Tibial nerve (tissue), 4 donors: Measurements from ENCODE around the gene CLPX. TPM values are rescaled to one million over a fixed set of nuclear protein-coding genes. Genes with fewer than 3 reads are reported as not detected.
"Not testable (repeated sequence)": the region's sequence is repeated elsewhere in the genome, so short reads cannot be mapped to it uniquely, and the experiment has no call there.

ENCODE experiments used
- DNase-seq, 2 donors: peaks; one replicate each; pipeline ENCODE4 v3.0.0-alpha.2; 2019; ENCODE audit warnings: low spot score in 2 of 2
- H3K27ac ChIP-seq, 4 donors: fragments of 200-600 bp; sonication (generic) in 3 of 4; one replicate each; pipeline ENCODE4 v1.5.1; 2017 to 2019; ENCODE audit warnings: mild to moderate bottlenecking in 1 of 4
- H3K27me3 ChIP-seq, 2 donors: fragments of 200-600 bp; sonication (generic) in 1 of 2; one replicate each; pipeline versions ENCODE4 v1.5.1 to v1.6.0; 2017 to 2019
- H3K36me3 ChIP-seq, 3 donors: fragments of 200-600 bp; sonication (generic); one replicate each; pipeline ENCODE4 v1.5.1; 2018 to 2019
- H3K4me1 ChIP-seq, 4 donors: fragments of 200-600 bp; sonication (generic) in 3 of 4; one replicate each; pipeline ENCODE4 v1.5.1; 2017 to 2019
- H3K4me3 ChIP-seq, 4 donors: fragments of 200-600 bp; sonication (generic) in 3 of 4; one replicate each; pipeline ENCODE4 v1.5.1; 2017 to 2019; ENCODE audit warnings: mild to moderate bottlenecking in 1 of 4, moderate library complexity in 1 of 4
- H3K9me3 ChIP-seq, 4 donors: fragments of 200-600 bp; sonication (generic) in 3 of 4; one replicate each; pipeline ENCODE4 v1.5.1; 2017 to 2019
- EP300 ChIP-seq, 2 donors: sonication (generic); formaldehyde crosslinking; IDR thresholded peaks; one replicate each; pipeline ENCODE4 v1.6.1; 2017; ENCODE audit warnings: antibody characterized with exemption in 2 of 2, mild to moderate bottlenecking in 1 of 2
- POLR2A ChIP-seq, 2 donors: fragments of 450-650 bp; IDR thresholded peaks; one replicate each; pipeline ENCODE4 v1.6.1; 2017; ENCODE audit warnings: antibody characterized with exemption in 2 of 2, mild to moderate bottlenecking in 2 of 2, moderate library complexity in 2 of 2
- WGBS, 2 donors: methylation state at CpG; one replicate each; pipeline ENCODE4 v1.1.5; 2018; 5-methylcytosine and 5-hydroxymethylcytosine counted together
- total RNA-seq, 4 donors: library from RNA; depleted of rRNA; stranded (reverse); fragments of >200 nt; gene quantifications; one replicate each; pipeline ENCODE4 v1.1.0, GENCODE V29; 2016
- TF ChIP-seq, protein P1 (sequence below), 5 experiments: fragments of 200-600 bp in 3 of 5; fragments of 450-650 bp in 2 of 5; sonication (generic) in 3 of 5; IDR thresholded peaks; one replicate each; pipeline ENCODE4 v1.5.1; 2016 to 2019; ENCODE audit warnings: antibody characterized with exemption in 5 of 5, mild to moderate bottlenecking in 3 of 5, moderate library complexity in 2 of 5

Gene CLPX
- total RNA-seq, 4 donors from 2014 or later: 29.5 to 96.7 (median 69.7) TPM

DNA sequence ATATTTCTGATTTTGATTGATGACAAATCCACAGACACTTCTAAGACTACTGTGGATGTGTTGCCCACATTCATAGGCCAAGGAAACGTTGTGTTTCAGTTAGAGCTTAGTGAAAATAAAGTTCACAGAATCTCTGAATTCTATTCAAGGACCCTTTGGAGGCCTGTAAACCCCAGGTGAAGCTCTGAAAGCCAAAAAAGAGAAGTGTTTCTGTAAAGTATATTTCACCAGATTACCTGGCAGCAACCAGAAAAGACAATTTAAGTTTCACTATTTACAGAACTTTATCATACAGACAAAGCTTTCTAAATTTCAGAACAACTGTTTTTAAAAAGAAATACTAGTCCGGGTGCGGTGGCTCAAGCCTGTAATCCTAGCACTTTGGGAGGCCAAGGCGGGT is 2.6 kb downstream of the CLPX start:
- 73 to 77% methylated on average over 4 of the region's 4 CpGs for WGBS, 2 donors
- DNase-seq: no peak
- Histone ChIP-seq H3K9me3 (no peaks in the 10 kb centered on the region), H3K4me3 (peak overlapping the region in 1 of 4 donors; percentile 91), H3K27me3 (no peaks in the 10 kb centered on the region), H3K36me3 (peaks cover 0 to 20% (median 4%) of the 10 kb centered on the region in 3 donors), H3K4me1 (peaks cover 0 to 56% (median 23%) of the 10 kb centered on the region in 4 donors), H3K27ac (peak overlapping the region in 1 of 4 donors; percentile 98)
- no peak for TF ChIP-seq POLR2A (IDR thresholded peaks at IDR 0.05)
- TF ChIP-seq EP300 (IDR thresholded peaks at IDR 0.05): no peak

DNA sequence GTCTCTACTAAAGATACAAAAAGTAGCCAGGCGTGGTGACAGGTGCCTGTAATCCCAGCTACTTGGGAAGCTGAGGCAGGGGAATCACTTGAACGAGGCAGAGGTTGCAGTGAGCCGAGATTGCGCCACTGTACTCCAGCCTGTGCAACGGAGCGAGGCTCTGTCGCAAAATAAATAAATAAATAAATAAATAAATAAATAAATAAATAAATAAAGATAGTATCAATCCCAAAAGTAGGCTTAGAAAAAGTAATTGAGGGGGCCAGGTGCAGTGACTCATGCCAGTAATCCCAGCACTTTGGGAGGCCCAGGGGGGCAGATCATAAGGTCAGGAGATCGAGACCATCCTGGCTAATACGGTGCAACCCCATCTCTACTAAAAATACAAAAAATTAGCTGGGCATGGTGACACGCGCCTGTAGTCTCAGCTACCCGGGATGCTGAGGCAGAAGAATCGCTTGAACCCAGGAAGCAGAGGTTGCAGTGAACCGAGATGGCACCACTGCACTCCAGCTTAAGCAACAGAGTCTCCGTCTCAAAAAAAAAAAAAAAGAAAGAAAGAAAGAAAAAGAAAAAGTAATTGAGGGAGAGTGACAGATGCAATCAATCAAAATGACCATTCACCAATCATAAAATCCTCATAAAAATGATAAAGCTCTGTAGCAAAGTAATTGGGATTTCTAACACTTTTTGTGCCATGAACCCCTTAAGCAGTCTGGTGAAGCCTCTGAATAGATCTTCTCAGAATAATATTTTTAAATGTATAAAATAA is 3.4 kb downstream of the CLPX start:
- not testable (repeated sequence) for H3K4me3 ChIP-seq, H3K27ac ChIP-seq

DNA sequence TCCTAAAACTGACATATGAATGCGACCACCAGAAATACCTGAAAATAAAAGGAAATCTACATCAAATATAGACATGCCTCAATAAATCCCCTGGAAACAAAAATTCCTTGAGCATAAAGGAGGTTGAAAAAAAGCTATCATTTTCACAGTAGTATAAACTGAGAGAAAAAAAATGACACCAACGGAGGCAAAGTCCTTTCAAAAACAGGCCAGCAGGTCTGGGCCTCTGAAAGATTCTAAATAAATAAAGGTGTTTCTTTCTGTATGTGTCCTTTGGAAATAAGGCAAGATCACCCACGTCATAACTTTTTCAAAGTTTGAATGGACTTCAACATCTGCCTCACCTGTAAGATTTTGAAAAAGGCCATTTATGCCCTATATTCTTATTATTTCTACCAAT is 5.0 kb downstream of the CLPX start:
- Histone ChIP-seq H3K4me1 (peaks cover 0 to 52% (median 23%) of the 10 kb centered on the region in 4 donors), H3K36me3 (peaks cover 0 to 44% (median 4%) of the 10 kb centered on the region in 3 donors), H3K9me3 (no peaks in the 10 kb centered on the region), H3K27ac (no peak overlapping the region), H3K27me3 (no peaks in the 10 kb centered on the region), H3K4me3 (no peak overlapping the region)
- TF ChIP-seq EP300 (IDR thresholded peaks at IDR 0.05) (no peak), POLR2A (IDR thresholded peaks at IDR 0.05) (no peak)
- TF ChIP-seq, protein P1, sequence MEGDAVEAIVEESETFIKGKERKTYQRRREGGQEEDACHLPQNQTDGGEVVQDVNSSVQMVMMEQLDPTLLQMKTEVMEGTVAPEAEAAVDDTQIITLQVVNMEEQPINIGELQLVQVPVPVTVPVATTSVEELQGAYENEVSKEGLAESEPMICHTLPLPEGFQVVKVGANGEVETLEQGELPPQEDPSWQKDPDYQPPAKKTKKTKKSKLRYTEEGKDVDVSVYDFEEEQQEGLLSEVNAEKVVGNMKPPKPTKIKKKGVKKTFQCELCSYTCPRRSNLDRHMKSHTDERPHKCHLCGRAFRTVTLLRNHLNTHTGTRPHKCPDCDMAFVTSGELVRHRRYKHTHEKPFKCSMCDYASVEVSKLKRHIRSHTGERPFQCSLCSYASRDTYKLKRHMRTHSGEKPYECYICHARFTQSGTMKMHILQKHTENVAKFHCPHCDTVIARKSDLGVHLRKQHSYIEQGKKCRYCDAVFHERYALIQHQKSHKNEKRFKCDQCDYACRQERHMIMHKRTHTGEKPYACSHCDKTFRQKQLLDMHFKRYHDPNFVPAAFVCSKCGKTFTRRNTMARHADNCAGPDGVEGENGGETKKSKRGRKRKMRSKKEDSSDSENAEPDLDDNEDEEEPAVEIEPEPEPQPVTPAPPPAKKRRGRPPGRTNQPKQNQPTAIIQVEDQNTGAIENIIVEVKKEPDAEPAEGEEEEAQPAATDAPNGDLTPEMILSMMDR (IDR thresholded peaks at IDR 0.05): no peak
- no peak for DNase-seq
- 89 to 97% methylated on average over 3 of the region's 3 CpGs for WGBS, 2 donors

More for the DNA sequence above, 3.4 kb downstream of the CLPX start:
- DNase-seq, H3K27me3 ChIP-seq, H3K9me3 ChIP-seq: not testable (repeated sequence)
- Histone ChIP-seq H3K4me1 (peaks cover 0 to 56% (median 23%) of the 10 kb centered on the region in 4 donors), H3K36me3 (peaks cover 0 to 28% (median 4%) of the 10 kb centered on the region in 3 donors)
- WGBS, 2 donors: 83 to 89% methylated on average over 15 of the region's 15 CpGs

DNA sequence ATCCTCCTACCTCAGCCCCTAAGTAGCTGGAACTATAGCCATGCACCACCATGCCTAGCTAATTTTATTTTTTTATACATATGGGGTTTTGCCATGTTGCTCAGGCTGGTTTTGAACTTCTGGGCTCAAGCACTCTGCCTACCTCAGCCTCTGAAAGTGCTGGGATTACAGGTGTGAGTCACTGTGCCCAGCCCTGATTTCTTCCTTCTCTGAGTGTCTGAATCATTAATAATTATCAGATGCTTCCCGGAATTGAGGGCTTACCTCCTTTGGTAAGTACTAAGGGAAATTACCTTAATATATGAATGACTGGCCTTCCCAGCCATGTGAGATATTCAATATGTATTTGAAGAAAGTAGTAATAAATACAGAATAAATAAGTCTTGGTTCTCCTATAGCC is 7.2 kb downstream of the CLPX start:
- H3K36me3 ChIP-seq: peaks cover 0 to 64% (median 6%) of the 10 kb centered on the region in 3 donors
- no peaks in the 10 kb centered on the region for H3K9me3 ChIP-seq
- no peaks in the 10 kb centered on the region for H3K27me3 ChIP-seq
- H3K4me1 ChIP-seq: peaks cover 0 to 42% (median 17%) of the 10 kb centered on the region in 4 donors
- no peak for DNase-seq
- H3K27ac ChIP-seq: no peak overlapping the region
- H3K4me3 ChIP-seq: no peak overlapping the region
- 78 to 88% methylated on average over 1 of the region's 1 CpG for whole genome bisulfite sequencing, 2 donors
- TF ChIP-seq EP300 (IDR thresholded peaks at IDR 0.05): no peak

DNA sequence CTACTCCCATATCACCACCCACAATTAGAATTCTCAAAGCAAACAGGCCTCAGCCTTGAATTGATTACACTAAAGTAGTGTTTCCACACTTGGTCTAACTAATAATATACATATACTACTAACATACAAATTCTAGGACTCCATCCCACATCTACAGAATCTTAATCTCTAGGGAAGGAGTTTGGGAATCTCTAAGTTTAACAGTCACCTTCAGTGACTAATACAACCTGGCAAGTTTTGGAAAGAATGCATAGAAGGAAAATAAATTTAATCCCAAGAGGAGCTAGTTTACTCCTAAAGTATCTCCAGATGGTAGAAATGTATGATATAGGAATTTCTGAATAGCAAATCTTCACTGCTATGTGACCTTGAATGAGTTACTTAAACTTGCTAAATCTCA is 9.1 kb downstream of the CLPX start:
- peaks cover 0 to 78% (median 9%) of the 10 kb centered on the region in 3 donors for H3K36me3 ChIP-seq
- no peak for DNase-seq

DNA sequence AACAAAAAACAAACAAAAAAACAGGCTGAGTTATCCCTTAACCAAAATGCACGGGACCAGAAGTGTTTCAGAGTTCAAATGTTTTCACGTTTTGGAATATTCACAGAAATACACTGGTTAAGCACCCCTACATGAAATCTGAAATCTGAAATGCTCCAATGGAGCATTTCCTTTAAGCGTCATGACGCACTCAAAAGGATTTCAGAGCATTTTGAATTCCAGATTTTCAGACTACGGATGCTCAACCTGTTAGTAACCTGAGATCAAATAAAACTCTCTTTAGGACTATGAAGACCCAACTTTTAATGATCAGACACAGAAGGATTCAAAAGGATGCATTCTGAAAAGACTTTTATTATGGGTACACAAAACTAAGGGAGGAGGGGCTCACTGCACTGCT is 9.6 kb downstream of the CLPX start:
- WGBS, 2 donors: 70 to 75% methylated on average over 5 of the region's 5 CpGs
- no peak for DNase-seq
- no peaks in the 10 kb centered on the region for H3K27me3 ChIP-seq

More for the DNA sequence above, 9.1 kb downstream of the CLPX start:
- no peak for TF ChIP-seq POLR2A (IDR thresholded peaks at IDR 0.05)
- TF ChIP-seq, protein P1 (IDR thresholded peaks at IDR 0.05): no peak
- no peak for TF ChIP-seq EP300 (IDR thresholded peaks at IDR 0.05)
- H3K4me1 ChIP-seq: peaks cover 0 to 24% (median 4%) of the 10 kb centered on the region in 4 donors
- no peaks in the 10 kb centered on the region for H3K27me3 ChIP-seq
- no peak overlapping the region for H3K27ac ChIP-seq
- H3K9me3 ChIP-seq: no peaks in the 10 kb centered on the region
- H3K4me3 ChIP-seq: no peak overlapping the region

More for the DNA sequence above, 9.6 kb downstream of the CLPX start:
- H3K27ac ChIP-seq: no peak overlapping the region
- H3K4me1 ChIP-seq: peaks cover 0 to 20% (median 3%) of the 10 kb centered on the region in 4 donors
- TF ChIP-seq, protein P1 (IDR thresholded peaks at IDR 0.05): no peak
- TF ChIP-seq EP300 (IDR thresholded peaks at IDR 0.05): no peak
- TF ChIP-seq POLR2A (IDR thresholded peaks at IDR 0.05): no peak
- peaks cover 0 to 81% (median 9%) of the 10 kb centered on the region in 3 donors for H3K36me3 ChIP-seq
- no peaks in the 10 kb centered on the region for H3K9me3 ChIP-seq
- H3K4me3 ChIP-seq: no peak overlapping the region
